Gastrocnemius medialis (tissue), 4 donors: Measurements from ENCODE around the gene NR2C1. TPM values are rescaled to one million over a fixed set of nuclear protein-coding genes. Genes with fewer than 3 reads are reported as not detected.
"Not testable (repeated sequence)": the region's sequence is repeated elsewhere in the genome, so short reads cannot be mapped to it uniquely, and the experiment has no call there.

Experiments used
- ATAC-seq, 2 donors: fragments of 150-250 bp; one replicate each; pipeline ENCODE4 v1.9.1; 2016
- DNase-seq, 2 donors: peaks; one replicate each; pipeline ENCODE4 v3.0.0-alpha.2; 2019
- H3K27ac ChIP-seq, 4 donors: fragments of 200-600 bp; sonication (generic); 1 replicate in 1 of 4; 2 replicates in 3 of 4; pipeline ENCODE4 v1.5.1; 2016 to 2018; ENCODE audit warnings: mild to moderate bottlenecking in 2 of 4, moderate library complexity in 1 of 4
- H3K27me3 ChIP-seq, 3 donors: fragments of 200-600 bp; sonication (generic) in 2 of 3; 1 replicate in 1 of 3; 2 replicates in 2 of 3; pipeline versions ENCODE4 v1.5.1 to v1.6.0; 2016 to 2019; ENCODE audit warnings: mild to moderate bottlenecking in 1 of 3, moderate library complexity in 1 of 3
- H3K36me3 ChIP-seq, 2 donors: fragments of 200-600 bp; sonication (generic) in 1 of 2; one replicate each; pipeline ENCODE4 v1.5.1; 2017 to 2018
- H3K4me1 ChIP-seq, 2 donors: fragments of 200-600 bp; sonication (generic) in 1 of 2; one replicate each; pipeline ENCODE4 v1.5.1; 2016 to 2017; ENCODE audit warnings: mild to moderate bottlenecking in 2 of 2
- H3K4me3 ChIP-seq, 4 donors: fragments of 200-600 bp; sonication (generic) in 3 of 4; 1 replicate in 1 of 4; 2 replicates in 3 of 4; pipeline ENCODE4 v1.5.1; 2016 to 2019; ENCODE audit warnings: mild to moderate bottlenecking in 2 of 4
- H3K9me3 ChIP-seq, 3 donors: fragments of 200-600 bp; sonication (generic) in 2 of 3; 1 replicate in 1 of 3; 2 replicates in 2 of 3; pipeline ENCODE4 v1.5.1; 2016 to 2019
- POLR2A ChIP-seq, 2 donors: fragments of 450-650 bp; IDR thresholded peaks; one replicate each; pipeline ENCODE4 v1.6.1; 2017; ENCODE audit warnings: antibody characterized with exemption in 2 of 2, mild to moderate bottlenecking in 2 of 2, moderate library complexity in 2 of 2
- in situ Hi-C, 4 donors: fragments of 200-750 bp; cut with MboI; loops; one replicate each; pipeline versions ENCODE4 v1.15.0 to v1.8.0; 2017; ENCODE audit warnings: low sequenced_read_pairs in 4 of 4
- intact Hi-C: fragments of 100-400 bp; cut with DNase I; formaldehyde crosslinking; loops from one replicate; pipeline ENCODE4 v1.15.1; 2023; ENCODE audit warnings: low total_unique reads
- total RNA-seq, 4 donors: library from RNA; depleted of rRNA; stranded (reverse); fragments of >200 nt; gene quantifications; one replicate each; pipeline versions ENCODE4 v1.1.0 to v1.2.3, GENCODE V29; 2016
- TF ChIP-seq, protein P1 (sequence below), 5 experiments: fragments of 450-650 bp in 3 of 5; fragments of 200-600 bp in 2 of 5; sonication (generic) in 2 of 5; IDR thresholded peaks in 4 of 5; conservative IDR thresholded peaks in 1 of 5; 1 replicate in 4 of 5; 2 replicates in 1 of 5; pipeline ENCODE4 v1.5.1; 2016 to 2019; ENCODE audit warnings: antibody characterized with exemption in 5 of 5, mild to moderate bottlenecking in 3 of 5, moderate library complexity in 3 of 5

The NR2C1 gene
- total RNA-seq, 4 donors from 2014 or later, result 16.2 to 48.8 (median 22.5) TPM

DNA sequence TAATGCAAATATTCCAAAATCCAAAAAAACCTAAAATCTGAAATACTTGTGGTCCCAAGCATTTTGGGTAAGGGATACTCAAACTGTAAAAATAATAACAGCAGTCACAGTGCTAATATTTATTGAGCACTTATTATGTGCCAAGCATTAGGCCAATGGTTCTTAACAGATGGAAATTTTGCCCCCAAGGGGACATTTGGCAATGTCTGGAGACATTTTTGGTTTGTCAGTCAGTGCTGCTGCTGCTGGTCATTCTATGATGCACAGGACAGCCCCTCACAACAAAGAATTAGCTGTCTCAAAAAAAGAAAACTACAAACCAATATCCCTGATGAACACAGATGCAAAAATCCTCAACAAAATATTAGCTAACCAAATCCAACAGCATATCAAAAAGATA, 75.7 kb downstream of the NR2C1 start:
- Histone ChIP-seq H3K4me3 (no peak overlapping the region), H3K27ac (no peak overlapping the region), H3K4me1 (peaks cover 26 to 29% of the 10 kb centered on the region in 2 donors), H3K27me3 (no peaks in the 10 kb centered on the region), H3K9me3 (no peaks in the 10 kb centered on the region), H3K36me3 (peaks cover 0 to 26% of the 10 kb centered on the region in 2 donors)
- intact Hi-C loops, result no loop called here
- ATAC-seq (no peak), DNase-seq (no peak)
- TF ChIP-seq POLR2A (IDR thresholded peaks at IDR 0.05), result no peak
- TF ChIP-seq, protein P1, sequence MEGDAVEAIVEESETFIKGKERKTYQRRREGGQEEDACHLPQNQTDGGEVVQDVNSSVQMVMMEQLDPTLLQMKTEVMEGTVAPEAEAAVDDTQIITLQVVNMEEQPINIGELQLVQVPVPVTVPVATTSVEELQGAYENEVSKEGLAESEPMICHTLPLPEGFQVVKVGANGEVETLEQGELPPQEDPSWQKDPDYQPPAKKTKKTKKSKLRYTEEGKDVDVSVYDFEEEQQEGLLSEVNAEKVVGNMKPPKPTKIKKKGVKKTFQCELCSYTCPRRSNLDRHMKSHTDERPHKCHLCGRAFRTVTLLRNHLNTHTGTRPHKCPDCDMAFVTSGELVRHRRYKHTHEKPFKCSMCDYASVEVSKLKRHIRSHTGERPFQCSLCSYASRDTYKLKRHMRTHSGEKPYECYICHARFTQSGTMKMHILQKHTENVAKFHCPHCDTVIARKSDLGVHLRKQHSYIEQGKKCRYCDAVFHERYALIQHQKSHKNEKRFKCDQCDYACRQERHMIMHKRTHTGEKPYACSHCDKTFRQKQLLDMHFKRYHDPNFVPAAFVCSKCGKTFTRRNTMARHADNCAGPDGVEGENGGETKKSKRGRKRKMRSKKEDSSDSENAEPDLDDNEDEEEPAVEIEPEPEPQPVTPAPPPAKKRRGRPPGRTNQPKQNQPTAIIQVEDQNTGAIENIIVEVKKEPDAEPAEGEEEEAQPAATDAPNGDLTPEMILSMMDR (IDR thresholded peaks at IDR 0.05 in 4 of 5, conservative IDR thresholded peaks at IDR 0.05 in 1 of 5), result no peak
- in situ Hi-C loops, result no loop called here

DNA sequence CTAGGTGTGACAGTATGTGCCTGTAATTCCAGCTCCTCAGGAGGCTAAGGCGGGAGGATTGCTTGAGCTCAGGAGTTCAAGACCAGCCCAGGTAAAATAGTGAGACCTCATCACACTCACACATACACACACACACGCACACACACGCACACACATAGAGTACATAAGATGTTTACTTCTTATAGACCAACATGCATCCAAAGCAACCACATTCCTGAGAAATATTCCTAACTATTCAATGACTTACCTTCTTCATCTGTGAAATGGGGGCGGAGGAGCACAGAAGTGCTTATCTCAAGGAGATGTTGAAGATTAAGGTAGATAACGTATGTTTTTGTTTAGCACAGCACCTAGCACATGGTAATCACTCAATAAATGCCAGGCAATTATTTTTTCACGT, 76.4 kb downstream of the NR2C1 start:
- Histone ChIP-seq H3K9me3 (no peaks in the 10 kb centered on the region), H3K36me3 (peaks cover 0 to 31% of the 10 kb centered on the region in 2 donors), H3K27me3 (no peaks in the 10 kb centered on the region), H3K4me3 (no peak overlapping the region), H3K4me1 (peaks cover 22 to 24% of the 10 kb centered on the region in 2 donors), H3K27ac (no peak overlapping the region)
- intact Hi-C loops (no loop called here), in situ Hi-C loops (no loop called here)
- ATAC-seq (no peak), DNase-seq (no peak)
- TF ChIP-seq POLR2A (IDR thresholded peaks at IDR 0.05), result no peak
- TF ChIP-seq, protein P1 (IDR thresholded peaks at IDR 0.05 in 4 of 5, conservative IDR thresholded peaks at IDR 0.05 in 1 of 5), result no peak

- in situ Hi-C loops, result no loop called here
- no peak for TF ChIP-seq POLR2A (IDR thresholded peaks at IDR 0.05)
- TF ChIP-seq, protein P1 (IDR thresholded peaks at IDR 0.05 in 4 of 5, conservative IDR thresholded peaks at IDR 0.05 in 1 of 5), result no peak
- ATAC-seq (no peak), DNase-seq (no peak)
- H3K4me1 ChIP-seq, result peaks cover 13 to 14% of the 10 kb centered on the region in 2 donors
- H3K27me3 ChIP-seq, result no peaks in the 10 kb centered on the region
- H3K4me3 ChIP-seq, result no peak overlapping the region
- H3K36me3 ChIP-seq, result peaks cover 0 to 28% of the 10 kb centered on the region in 2 donors
- H3K9me3 ChIP-seq, result no peaks in the 10 kb centered on the region
- H3K27ac ChIP-seq, result no peak overlapping the region
- intact Hi-C loops, result no loop called here
Measured at GRCh38 chr12:94994312-94994711, 79.1 kb downstream of the NR2C1 start.

GRCh38 chr12:94993855-94994254, 79.6 kb downstream of the NR2C1 start:
- H3K27ac ChIP-seq, intact Hi-C loops, in situ Hi-C loops, ATAC-seq, H3K4me1 ChIP-seq, H3K4me3 ChIP-seq, H3K9me3 ChIP-seq, DNase-seq, H3K27me3 ChIP-seq: not testable (repeated sequence)
- H3K36me3 ChIP-seq, result peaks cover 0 to 28% of the 10 kb centered on the region in 2 donors

DNA sequence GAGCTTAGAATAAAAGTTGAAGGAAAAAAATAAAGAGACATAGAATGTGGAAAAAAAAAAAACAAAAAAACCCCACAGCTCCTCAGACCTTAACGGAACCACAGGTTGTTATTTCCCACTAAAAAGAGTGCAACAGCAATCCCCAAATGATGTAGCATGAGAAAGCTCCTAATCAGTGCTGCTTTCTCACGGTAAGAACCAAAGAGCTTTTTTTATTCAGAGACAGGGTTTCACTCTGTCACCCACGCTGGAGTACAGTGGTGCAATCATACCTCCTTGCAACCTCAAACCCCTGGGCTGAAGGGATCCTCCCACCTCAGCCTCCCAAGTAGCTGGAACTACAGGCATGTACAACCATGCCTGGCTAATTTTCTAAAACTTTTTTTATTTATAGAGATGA, 83.2 kb downstream of the NR2C1 start:
- no peaks in the 10 kb centered on the region for H3K9me3 ChIP-seq
- H3K27me3 ChIP-seq, result no peaks in the 10 kb centered on the region
- in situ Hi-C loops, result no loop called here
- intact Hi-C loops, result no loop called here
- H3K27ac ChIP-seq, result no peak overlapping the region
- no peak overlapping the region for H3K4me3 ChIP-seq
- DNase-seq, result no peak
- no peak for TF ChIP-seq POLR2A (IDR thresholded peaks at IDR 0.05)
- ATAC-seq, result no peak
- H3K36me3 ChIP-seq, result peaks cover 0 to 19% of the 10 kb centered on the region in 2 donors
- no peaks in the 10 kb centered on the region for H3K4me1 ChIP-seq

GRCh38 chr12:94988471-94988870, 84.9 kb downstream of the NR2C1 start:
- Histone ChIP-seq H3K27ac (no peak overlapping the region), H3K4me3 (no peak overlapping the region), H3K4me1 (no peaks in the 10 kb centered on the region), H3K27me3 (no peaks in the 10 kb centered on the region), H3K9me3 (no peaks in the 10 kb centered on the region), H3K36me3 (peaks cover 0 to 19% of the 10 kb centered on the region in 2 donors)
- no peak for DNase-seq
- TF ChIP-seq, protein P1 (IDR thresholded peaks at IDR 0.05 in 4 of 5, conservative IDR thresholded peaks at IDR 0.05 in 1 of 5), result no peak
- TF ChIP-seq POLR2A (IDR thresholded peaks at IDR 0.05), result no peak
- ATAC-seq, result no peak
- intact Hi-C loops, result no loop called here
- in situ Hi-C loops, result no loop called here
